Measurements from ENCODE around the gene FCGBP. TPM values are rescaled to one million over a fixed set of nuclear protein-coding genes. Genes with fewer than 3 reads are reported as not detected.

The FCGBP gene
- total RNA-seq, 1 experiment from 2014 or later: 0.80 TPM

DNA sequence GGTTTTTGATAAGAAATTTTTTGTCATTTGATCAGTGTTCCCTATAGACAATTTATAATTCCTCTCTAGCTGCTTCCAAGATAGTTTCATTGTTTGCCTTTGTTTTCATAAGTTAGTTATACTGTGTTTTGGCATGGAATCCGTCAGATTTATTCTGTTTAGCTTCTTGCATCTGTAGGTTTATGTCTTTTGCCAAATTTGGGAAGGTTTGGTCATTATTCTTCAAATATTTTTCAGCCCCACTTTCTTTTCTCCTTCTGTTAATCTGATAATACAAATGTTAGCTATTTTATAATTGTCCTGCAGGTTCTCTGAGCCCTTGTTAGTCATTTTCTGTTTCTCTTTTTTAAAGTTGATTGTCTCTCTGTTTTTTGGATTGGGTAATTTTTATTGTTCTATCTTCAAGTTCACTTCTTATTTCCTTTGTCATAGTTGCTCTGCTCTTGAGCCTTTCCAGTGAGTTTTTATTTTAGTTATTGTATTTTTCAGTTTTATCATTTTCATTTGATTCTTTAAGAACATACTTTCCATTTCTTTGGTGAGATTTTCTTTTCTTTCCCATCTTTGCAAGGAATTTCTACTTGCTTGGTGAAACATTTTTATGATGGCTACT is 5.9 kb upstream of the FCGBP start:
- Histone ChIP-seq H3K9me2 (replicated peaks; ENCODE audit: low read length) (no peaks in the 10 kb centered on the region), H4K20me1 (ENCODE audit: low read length) (no peaks in the 10 kb centered on the region), H3K4me2 (ENCODE audit: low read length) (no peak overlapping the region), H3K9me3 (ENCODE audit: low read length) (no peaks in the 10 kb centered on the region), H2AFZ (ENCODE audit: low read length) (no peak overlapping the region), H3K4me3 (ENCODE audit: low read length) (no peak overlapping the region), H3K79me2 (ENCODE audit: low read length) (no peaks in the 10 kb centered on the region), H3K36me3 (ENCODE audit: low read depth, low read length) (no peaks in the 10 kb centered on the region), H3F3A (ENCODE audit: low read length, unreplicated experiment) (no peaks in the 10 kb centered on the region), H3K9ac (ENCODE audit: low read length) (no peak overlapping the region), H3K4me1 (ENCODE audit: insufficient read depth, low read length) (peaks cover 4% of the 10 kb centered on the region; the same call in 1 of the 2 replicates), H3K27ac (ENCODE audit: low read length) (no peak overlapping the region), H3K27me3 (ENCODE audit: low read length) (no peaks in the 10 kb centered on the region)
- DNase-seq: no peak
- TF ChIP-seq CTCF (conservative IDR thresholded peaks at IDR 0.05; ENCODE audit: low read depth, low read length) (no peak), EZH2 (IDR thresholded peaks at IDR 0.05; ENCODE audit: low read length, unreplicated experiment) (no peak), EZH2phosphoT487 (IDR thresholded peaks at IDR 0.05; ENCODE audit: borderline replicate concordance, low read length) (no peak)
- intact Hi-C loops (cut with micrococcal nuclease): no loop called here
- ChIA-PET POLR2A (ENCODE audit: unreplicated experiment) (no interaction called here), CTCF (no interaction called here)
- no TSS peak for BruUV-seq (replicated peaks)
- no peak for ATAC-seq

- no peak for ATAC-seq
- no peaks in the 10 kb centered on the region for H3K27me3 ChIP-seq (ENCODE audit: low read length)
- no peak overlapping the region for H3K9ac ChIP-seq (ENCODE audit: low read length)
- H2AFZ ChIP-seq (ENCODE audit: low read length): no peak overlapping the region
- CTCF ChIA-PET: no interaction called here
- H3F3A ChIP-seq (ENCODE audit: low read length, unreplicated experiment): no peaks in the 10 kb centered on the region
- no peak for DNase-seq
- POLR2A ChIA-PET (ENCODE audit: unreplicated experiment): no interaction called here
- H4K20me1 ChIP-seq (ENCODE audit: low read length): no peaks in the 10 kb centered on the region
- H3K4me3 ChIP-seq (ENCODE audit: low read length): no peak overlapping the region
- H3K9me2 ChIP-seq (replicated peaks; ENCODE audit: low read length): no peaks in the 10 kb centered on the region
- no peaks in the 10 kb centered on the region for H3K79me2 ChIP-seq (ENCODE audit: low read length)
- intact Hi-C loops (cut with micrococcal nuclease): no loop called here
- no peaks in the 10 kb centered on the region for H3K36me3 ChIP-seq (ENCODE audit: low read depth, low read length)
- no peak overlapping the region for H3K27ac ChIP-seq (ENCODE audit: low read length)
- peaks cover 4% of the 10 kb centered on the region; the same call in 1 of the 2 replicates for H3K4me1 ChIP-seq (ENCODE audit: insufficient read depth, low read length)
- no TSS peak for BruUV-seq (replicated peaks)
- no peaks in the 10 kb centered on the region for H3K9me3 ChIP-seq (ENCODE audit: low read length)
- H3K4me2 ChIP-seq (ENCODE audit: low read length): no peak overlapping the region
- TF ChIP-seq EZH2 (IDR thresholded peaks at IDR 0.05; ENCODE audit: low read length, unreplicated experiment) (no peak), CTCF (conservative IDR thresholded peaks at IDR 0.05; ENCODE audit: low read depth, low read length) (no peak), EZH2phosphoT487 (IDR thresholded peaks at IDR 0.05; ENCODE audit: borderline replicate concordance, low read length) (no peak)
Observed at GRCh38 chr19:39939556-39939955, 5.1 kb upstream of the FCGBP start.

DNA sequence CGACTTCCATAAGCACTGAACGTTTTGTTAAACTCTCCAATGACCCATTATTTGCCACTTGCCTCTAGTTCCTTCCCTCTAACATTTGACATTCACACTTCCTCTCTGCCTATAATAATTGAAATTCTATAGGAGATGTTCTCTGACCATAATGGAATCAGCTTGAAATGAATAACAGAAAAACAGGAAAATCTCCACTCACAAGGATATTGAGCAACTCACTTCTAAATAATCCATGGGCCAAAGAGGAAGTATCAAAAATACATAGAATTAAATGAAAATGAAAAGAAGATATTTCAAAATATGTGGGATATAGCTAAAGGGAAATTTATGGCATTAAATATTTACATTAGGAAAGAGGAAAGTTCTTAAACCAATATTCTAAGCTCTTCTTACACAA is 3.4 kb upstream of the FCGBP start:
- intact Hi-C loops (cut with micrococcal nuclease): no loop called here
- Histone ChIP-seq H3K9me3 (ENCODE audit: low read length) (no peaks in the 10 kb centered on the region), H3K9ac (ENCODE audit: low read length) (no peak overlapping the region), H3K27me3 (ENCODE audit: low read length) (no peaks in the 10 kb centered on the region), H3K79me2 (ENCODE audit: low read length) (no peaks in the 10 kb centered on the region), H4K20me1 (ENCODE audit: low read length) (no peaks in the 10 kb centered on the region), H3K4me1 (ENCODE audit: insufficient read depth, low read length) (no peaks in the 10 kb centered on the region; the same call in 1 of the 2 replicates), H3K9me2 (replicated peaks; ENCODE audit: low read length) (no peaks in the 10 kb centered on the region), H3K4me2 (ENCODE audit: low read length) (no peak overlapping the region), H3K36me3 (ENCODE audit: low read depth, low read length) (no peaks in the 10 kb centered on the region), H2AFZ (ENCODE audit: low read length) (no peak overlapping the region), H3K4me3 (ENCODE audit: low read length) (no peak overlapping the region), H3K27ac (ENCODE audit: low read length) (no peak overlapping the region), H3F3A (ENCODE audit: low read length, unreplicated experiment) (no peaks in the 10 kb centered on the region)
- DNase-seq: no peak
- TF ChIP-seq EZH2 (IDR thresholded peaks at IDR 0.05; ENCODE audit: low read length, unreplicated experiment): no peak
- TF ChIP-seq EZH2phosphoT487 (IDR thresholded peaks at IDR 0.05; ENCODE audit: borderline replicate concordance, low read length): no peak
- TF ChIP-seq CTCF (conservative IDR thresholded peaks at IDR 0.05; ENCODE audit: low read depth, low read length): no peak
- POLR2A ChIA-PET (ENCODE audit: unreplicated experiment): no interaction called here
- CTCF ChIA-PET: no interaction called here
- no TSS peak for BruUV-seq (replicated peaks)
- ATAC-seq: no peak
